ENCODE results near the gene SCMH1. TPM values are rescaled to one million over a fixed set of nuclear protein-coding genes. Genes with fewer than 3 reads are reported as not detected.

Gene SCMH1
- total and polyA plus RNA-seq, 9 donors = 32.8 to 80.2 (median 49.8) TPM

DNA sequence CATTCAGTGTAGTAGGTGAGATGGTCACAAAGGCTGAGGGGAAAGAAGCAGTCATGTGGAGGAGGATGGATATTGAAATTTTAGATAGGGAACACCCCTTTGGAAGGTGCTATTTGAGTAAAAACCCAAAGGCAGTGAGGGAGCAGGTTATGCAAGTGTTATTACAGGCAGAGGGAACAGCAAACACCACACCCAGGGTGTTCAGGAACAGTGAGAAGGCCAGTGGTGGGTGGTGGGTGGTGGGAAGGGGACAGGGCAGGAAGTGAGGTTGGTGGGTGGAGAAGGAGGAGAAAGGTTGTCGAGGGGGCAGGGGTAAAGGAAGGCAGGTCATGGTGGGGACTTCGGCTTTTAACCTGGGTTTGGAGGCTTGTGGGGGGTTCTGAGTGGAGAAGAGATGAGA is 39.2 kb upstream of the SCMH1 start:
- Histone ChIP-seq H3K9me3 (no peaks in the 10 kb centered on the region), H3K4me3 (no peak overlapping the region), H3K36me3 (no peaks in the 10 kb centered on the region), H3K27ac (no peak overlapping the region), H3K4me1 (ENCODE audit: insufficient read depth) (peaks cover 3% of the 10 kb centered on the region), H3K27me3 (no peaks in the 10 kb centered on the region)
- TF ChIP-seq POLR2A (IDR thresholded peaks at IDR 0.05) (no peak), EP300 (IDR thresholded peaks at IDR 0.05) (no peak)
- TF ChIP-seq, protein P1, sequence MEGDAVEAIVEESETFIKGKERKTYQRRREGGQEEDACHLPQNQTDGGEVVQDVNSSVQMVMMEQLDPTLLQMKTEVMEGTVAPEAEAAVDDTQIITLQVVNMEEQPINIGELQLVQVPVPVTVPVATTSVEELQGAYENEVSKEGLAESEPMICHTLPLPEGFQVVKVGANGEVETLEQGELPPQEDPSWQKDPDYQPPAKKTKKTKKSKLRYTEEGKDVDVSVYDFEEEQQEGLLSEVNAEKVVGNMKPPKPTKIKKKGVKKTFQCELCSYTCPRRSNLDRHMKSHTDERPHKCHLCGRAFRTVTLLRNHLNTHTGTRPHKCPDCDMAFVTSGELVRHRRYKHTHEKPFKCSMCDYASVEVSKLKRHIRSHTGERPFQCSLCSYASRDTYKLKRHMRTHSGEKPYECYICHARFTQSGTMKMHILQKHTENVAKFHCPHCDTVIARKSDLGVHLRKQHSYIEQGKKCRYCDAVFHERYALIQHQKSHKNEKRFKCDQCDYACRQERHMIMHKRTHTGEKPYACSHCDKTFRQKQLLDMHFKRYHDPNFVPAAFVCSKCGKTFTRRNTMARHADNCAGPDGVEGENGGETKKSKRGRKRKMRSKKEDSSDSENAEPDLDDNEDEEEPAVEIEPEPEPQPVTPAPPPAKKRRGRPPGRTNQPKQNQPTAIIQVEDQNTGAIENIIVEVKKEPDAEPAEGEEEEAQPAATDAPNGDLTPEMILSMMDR (IDR thresholded peaks at IDR 0.05) = no peak
- WGBS, 3 donors = 77 to 81% (median 81%) methylated on average over 2 of the region's 2 CpGs
- intact Hi-C loops (cut with DNase I) = loop anchor here (5.0 kb wide), 2 partner anchors 136 to 141 kb away; no protein-coding TSS in a partner anchor
- no peak for DNase-seq

DNA sequence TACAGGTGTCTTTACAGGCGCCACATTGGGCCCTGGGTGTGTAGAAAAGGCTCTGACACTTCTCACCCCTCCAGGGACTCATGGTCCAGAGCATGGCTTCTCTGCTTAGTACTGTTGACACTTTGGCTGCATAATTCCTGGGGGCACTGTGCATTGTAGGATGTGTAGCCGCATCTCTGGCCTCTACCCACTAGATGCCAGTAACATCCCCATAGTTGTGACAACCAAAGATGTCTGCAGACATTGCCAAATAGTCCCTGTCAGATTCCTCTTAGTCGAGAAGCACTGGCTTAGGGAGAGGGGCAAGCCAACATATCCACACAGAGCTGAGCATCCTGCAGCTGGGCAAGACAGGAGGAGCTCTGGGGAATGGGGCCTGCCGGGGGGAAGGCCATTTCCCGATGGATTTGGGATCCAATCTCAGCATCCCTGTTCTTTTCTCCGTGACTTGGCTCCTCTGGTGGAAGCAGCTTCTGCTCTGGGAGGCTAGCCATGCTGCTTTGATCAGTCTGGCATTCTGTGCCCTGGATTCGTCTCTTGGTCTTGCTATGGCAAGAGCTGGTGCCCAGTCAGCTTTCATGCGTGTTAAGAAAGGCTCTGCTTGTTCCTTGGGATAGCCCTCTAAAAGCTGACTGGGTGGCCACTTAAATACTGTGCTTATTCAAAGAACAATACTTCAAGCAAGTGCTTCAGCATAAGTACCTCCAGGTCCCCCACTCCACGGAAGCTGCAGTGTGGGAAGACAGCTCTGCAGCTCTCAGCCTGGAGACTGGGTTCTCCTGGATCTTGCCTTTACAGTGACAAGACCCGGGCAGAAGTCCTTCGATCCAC is 38.3 kb upstream of the SCMH1 start:
- H3K27me3 ChIP-seq = no peaks in the 10 kb centered on the region
- DNase-seq = no peak
- no peaks in the 10 kb centered on the region for H3K36me3 ChIP-seq
- H3K4me3 ChIP-seq = no peak overlapping the region
- TF ChIP-seq POLR2A (IDR thresholded peaks at IDR 0.05) = no peak
- no peak for TF ChIP-seq EP300 (IDR thresholded peaks at IDR 0.05)
- TF ChIP-seq, protein P1 (IDR thresholded peaks at IDR 0.05) = no peak
- no peak overlapping the region for H3K27ac ChIP-seq
- H3K4me1 ChIP-seq (ENCODE audit: insufficient read depth) = peaks cover 3% of the 10 kb centered on the region
- H3K9me3 ChIP-seq = no peaks in the 10 kb centered on the region
- WGBS, 3 donors = 72 to 74% (median 73%) methylated on average over 11 of the region's 11 CpGs
- intact Hi-C loops (cut with DNase I) = loop anchor here (5.0 kb wide), 2 partner anchors 137 to 142 kb away; no protein-coding TSS in a partner anchor

DNA sequence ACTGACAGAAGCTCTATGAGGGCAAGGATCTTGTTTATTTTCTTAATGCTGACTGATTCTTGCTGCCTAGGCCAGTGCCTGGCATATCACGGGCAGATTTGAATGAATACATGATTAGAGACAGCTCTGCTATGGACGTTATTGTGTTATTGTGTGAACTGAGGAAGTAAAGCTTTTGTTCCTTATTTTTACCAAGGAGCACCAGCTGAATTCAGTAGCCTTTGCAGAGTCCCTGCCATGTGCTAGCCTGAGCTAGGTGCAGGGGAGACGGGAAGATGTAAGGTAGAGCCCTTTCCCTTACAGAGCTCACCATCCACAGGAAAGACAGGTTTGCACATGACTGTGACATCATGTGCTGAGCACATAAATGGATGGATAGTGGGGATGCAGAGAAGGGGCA is 36.0 kb upstream of the SCMH1 start:
- H3K36me3 ChIP-seq = no peaks in the 10 kb centered on the region
- TF ChIP-seq, protein P1 (IDR thresholded peaks at IDR 0.05) = no peak
- TF ChIP-seq POLR2A (IDR thresholded peaks at IDR 0.05) (no peak), EP300 (IDR thresholded peaks at IDR 0.05) (no peak)
- no peak for DNase-seq
- no peak overlapping the region for H3K27ac ChIP-seq
- H3K4me1 ChIP-seq (ENCODE audit: insufficient read depth) = no peaks in the 10 kb centered on the region
- 69 to 84% (median 74%) methylated on average over 3 of the region's 3 CpGs for WGBS, 3 donors
- intact Hi-C loops (cut with DNase I) = no loop called here
- H3K4me3 ChIP-seq = no peak overlapping the region
- H3K9me3 ChIP-seq = no peaks in the 10 kb centered on the region
- H3K27me3 ChIP-seq = no peaks in the 10 kb centered on the region

DNA sequence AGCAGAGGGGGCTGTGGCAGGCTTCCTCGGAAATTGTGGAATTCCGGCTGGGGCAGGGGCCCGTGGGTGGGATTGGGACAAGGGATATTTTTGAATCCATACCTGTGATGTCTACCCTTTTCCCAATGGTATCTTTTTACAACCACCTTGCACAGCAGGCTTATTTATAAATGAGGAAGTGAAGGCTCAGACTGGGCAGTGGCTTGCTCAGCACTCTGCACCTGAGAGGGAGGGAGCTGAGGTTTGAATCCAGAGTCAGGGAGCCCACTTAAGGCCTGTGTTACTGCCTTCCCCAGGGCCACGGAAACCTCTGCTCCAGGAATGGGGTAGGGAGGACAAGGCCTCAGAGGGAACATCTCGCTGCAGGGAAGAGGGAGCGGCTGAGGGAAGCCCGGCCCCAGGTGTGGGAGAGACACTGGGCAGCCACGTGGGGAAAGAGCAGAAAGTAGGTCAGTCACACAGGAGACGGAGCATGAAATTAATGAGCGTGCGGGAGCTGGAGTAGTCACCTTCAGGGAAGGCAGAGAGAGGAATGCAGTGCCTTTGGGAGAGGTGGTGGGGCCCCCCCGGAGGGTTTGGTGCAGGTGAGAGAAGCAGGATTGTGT is 35.4 kb upstream of the SCMH1 start:
- DNase-seq = no peak
- Histone ChIP-seq H3K9me3 (no peaks in the 10 kb centered on the region), H3K27ac (no peak overlapping the region), H3K27me3 (no peaks in the 10 kb centered on the region), H3K36me3 (no peaks in the 10 kb centered on the region), H3K4me3 (no peak overlapping the region), H3K4me1 (ENCODE audit: insufficient read depth) (no peaks in the 10 kb centered on the region)
- TF ChIP-seq POLR2A (IDR thresholded peaks at IDR 0.05) = no peak
- TF ChIP-seq, protein P1 (IDR thresholded peaks at IDR 0.05) = no peak
- TF ChIP-seq EP300 (IDR thresholded peaks at IDR 0.05) = no peak
- intact Hi-C loops (cut with DNase I) = no loop called here
- WGBS, 3 donors = 54 to 60% (median 59%) methylated on average over 12 of the region's 12 CpGs
